ENCODE results near the gene RCOR2.
A peak's percentile ranks its signal among the peaks of the same experiment; 100 is the strongest.
"Not testable (repeated sequence)": the region's sequence is repeated elsewhere in the genome, so short reads cannot be mapped to it uniquely, and the experiment has no call there.

RCOR2 gene

GRCh38 chr11:63870351-63871140 lies 46.4 kb downstream of the RCOR2 start:
- Histone ChIP-seq H3K9me3 (ENCODE audit: insufficient read depth, low read depth, low read length) (no peaks in the 10 kb centered on the region), H3K4me3 (ENCODE audit: low read length) (no peak overlapping the region), H3K27ac (ENCODE audit: low read length) (no peak overlapping the region), H3K9ac (ENCODE audit: low read depth, low read length) (no peak overlapping the region), H3K4me1 (ENCODE audit: insufficient read depth, low read length) (peaks cover 18% of the 10 kb centered on the region), H3K36me3 (ENCODE audit: insufficient read depth, low read depth, low read length) (0 out of 2 replicates have a peak, but pooled peaks cover 3% of the 10 kb centered on the region), H3K27me3 (ENCODE audit: insufficient read depth, low read length) (no peaks in the 10 kb centered on the region)

- 0 out of 2 replicates have a peak, but pooled peaks cover 3% of the 10 kb centered on the region for H3K36me3 ChIP-seq (ENCODE audit: insufficient read depth, low read depth, low read length)
- peaks cover 18% of the 10 kb centered on the region for H3K4me1 ChIP-seq (ENCODE audit: insufficient read depth, low read length)
- peak overlapping the region; percentile 12; the same call in 1 of the 2 replicates for H3K9ac ChIP-seq (ENCODE audit: low read depth, low read length)
- no peaks in the 10 kb centered on the region for H3K27me3 ChIP-seq (ENCODE audit: insufficient read depth, low read length)
- no peaks in the 10 kb centered on the region for H3K9me3 ChIP-seq (ENCODE audit: insufficient read depth, low read depth, low read length)
- no peak overlapping the region for H3K4me3 ChIP-seq (ENCODE audit: low read length)
- H3K27ac ChIP-seq (ENCODE audit: low read length), result no peak overlapping the region
Measured at GRCh38 chr11:63869683-63870082, 47.3 kb downstream of the RCOR2 start.

GRCh38 chr11:63869171-63869591 lies 47.8 kb downstream of the RCOR2 start:
- peaks cover 18% of the 10 kb centered on the region for H3K4me1 ChIP-seq (ENCODE audit: insufficient read depth, low read length)

GRCh38 chr11:63868399-63869064 lies 48.4 kb downstream of the RCOR2 start:
- no peak overlapping the region for H3K27ac ChIP-seq (ENCODE audit: low read length)
- H3K4me3 ChIP-seq (ENCODE audit: low read length), result no peak overlapping the region
- peaks cover 18% of the 10 kb centered on the region for H3K4me1 ChIP-seq (ENCODE audit: insufficient read depth, low read length)
- no peak overlapping the region for H3K9ac ChIP-seq (ENCODE audit: low read depth, low read length)
- no peaks in the 10 kb centered on the region for H3K9me3 ChIP-seq (ENCODE audit: insufficient read depth, low read depth, low read length)
- H3K36me3 ChIP-seq (ENCODE audit: insufficient read depth, low read depth, low read length), result 0 out of 2 replicates have a peak, but pooled peaks cover 3% of the 10 kb centered on the region
- H3K27me3 ChIP-seq (ENCODE audit: insufficient read depth, low read length), result no peaks in the 10 kb centered on the region

More at GRCh38 chr11:63869171-63869591, 47.8 kb downstream of the RCOR2 start:
- Histone ChIP-seq H3K9ac (ENCODE audit: low read depth, low read length) (no peak overlapping the region; the same call in 1 of the 2 replicates), H3K4me3 (ENCODE audit: low read length) (no peak overlapping the region), H3K9me3 (ENCODE audit: insufficient read depth, low read depth, low read length) (no peaks in the 10 kb centered on the region), H3K27me3 (ENCODE audit: insufficient read depth, low read length) (no peaks in the 10 kb centered on the region), H3K27ac (ENCODE audit: low read length) (no peak overlapping the region), H3K36me3 (ENCODE audit: insufficient read depth, low read depth, low read length) (0 out of 2 replicates have a peak, but pooled peaks cover 3% of the 10 kb centered on the region)

- no peaks in the 10 kb centered on the region for H3K9me3 ChIP-seq (ENCODE audit: insufficient read depth, low read depth, low read length)
- 0 out of 2 replicates have a peak, but pooled peaks cover 3% of the 10 kb centered on the region for H3K36me3 ChIP-seq (ENCODE audit: insufficient read depth, low read depth, low read length)
- no peak overlapping the region for H3K9ac ChIP-seq (ENCODE audit: low read depth, low read length)
- H3K27me3 ChIP-seq (ENCODE audit: insufficient read depth, low read length), result no peaks in the 10 kb centered on the region
- no peak overlapping the region for H3K4me3 ChIP-seq (ENCODE audit: low read length)
- H3K4me1 ChIP-seq (ENCODE audit: insufficient read depth, low read length), result peaks cover 14% of the 10 kb centered on the region
- no peak overlapping the region for H3K27ac ChIP-seq (ENCODE audit: low read length)
Measured at GRCh38 chr11:63867511-63867910, 49.5 kb downstream of the RCOR2 start.

GRCh38 chr11:63866211-63866610 lies 50.8 kb downstream of the RCOR2 start:
- Histone ChIP-seq H3K27ac (ENCODE audit: low read length) (no peak overlapping the region), H3K9ac (ENCODE audit: low read depth, low read length) (no peak overlapping the region), H3K27me3 (ENCODE audit: insufficient read depth, low read length) (no peaks in the 10 kb centered on the region), H3K36me3 (ENCODE audit: insufficient read depth, low read depth, low read length) (peaks cover 6% of the 10 kb centered on the region; the same call in 1 of the 2 replicates), H3K4me1 (ENCODE audit: insufficient read depth, low read length) (peaks cover 7% of the 10 kb centered on the region; the same call in 1 of the 2 replicates), H3K4me3 (ENCODE audit: low read length) (no peak overlapping the region), H3K9me3 (ENCODE audit: insufficient read depth, low read depth, low read length) (no peaks in the 10 kb centered on the region)

GRCh38 chr11:63863620-63864019 lies 53.3 kb downstream of the RCOR2 start:
- H3K9me3 ChIP-seq (ENCODE audit: insufficient read depth, low read depth, low read length); H3K36me3 ChIP-seq (ENCODE audit: insufficient read depth, low read depth, low read length); H3K27ac ChIP-seq (ENCODE audit: low read length); H3K27me3 ChIP-seq (ENCODE audit: insufficient read depth, low read length); H3K4me1 ChIP-seq (ENCODE audit: insufficient read depth, low read length); H3K4me3 ChIP-seq (ENCODE audit: low read length); H3K9ac ChIP-seq (ENCODE audit: low read depth, low read length): not testable (repeated sequence)

- no peak overlapping the region for H3K4me3 ChIP-seq (ENCODE audit: low read length)
- no peaks in the 10 kb centered on the region for H3K27me3 ChIP-seq (ENCODE audit: insufficient read depth, low read length)
- no peak overlapping the region for H3K27ac ChIP-seq (ENCODE audit: low read length)
- H3K36me3 ChIP-seq (ENCODE audit: insufficient read depth, low read depth, low read length), result peaks cover 8% of the 10 kb centered on the region; the same call in 1 of the 2 replicates
- no peak overlapping the region for H3K9ac ChIP-seq (ENCODE audit: low read depth, low read length)
- H3K9me3 ChIP-seq (ENCODE audit: insufficient read depth, low read depth, low read length), result no peaks in the 10 kb centered on the region
- peaks cover 7% of the 10 kb centered on the region; the same call in 1 of the 2 replicates for H3K4me1 ChIP-seq (ENCODE audit: insufficient read depth, low read length)
Measured at GRCh38 chr11:63862923-63863322, 54.0 kb downstream of the RCOR2 start.

All from iPS-20b (cell line).